Measurements from ENCODE around the gene RECK. TPM values are rescaled to one million over a fixed set of nuclear protein-coding genes. Genes with fewer than 3 reads are reported as not detected.
"Not testable (repeated sequence)": the region's sequence is repeated elsewhere in the genome, so short reads cannot be mapped to it uniquely, and the experiment has no call there.

The RECK gene
- 5.7 TPM for total RNA-seq

GRCh38 chr9:36036780-36037548, at the start of gene RECK:
TSS of gene RECK (plus strand) at chr9:36036913. CDS start at chr9:36036999, 86 bp downstream.
- H3K27me3 ChIP-seq, result no peaks in the 10 kb centered on the region
- intact Hi-C loops (cut with DNase I), result loop anchor here (5.0 to 10.0 kb wide), 3 partner anchors 220 to 922 kb away; partner anchors contain the start of genes ATOSB, GNE, HINT2 and SPAG8
- H3K36me3 ChIP-seq, result no peaks in the 10 kb centered on the region
- peak within 1 kb of the TSS; percentile 86 to 95 for H3K4me3 ChIP-seq
- no peak for TF ChIP-seq CTCF (IDR thresholded peaks at IDR 0.05)
- H3K9me3 ChIP-seq, result no peaks in the 10 kb centered on the region
- H3K27ac ChIP-seq, result peak within 1 kb of the TSS; percentile 86 to 88
- H3K4me1 ChIP-seq, result peaks cover 0 to 9% of the 10 kb centered on the region in 2 donors
- peak; percentile 77 to 97 for DNase-seq (ENCODE audit: low spot score in 2 of 2)

GRCh38 chr9:35990155-35990554, 46.6 kb upstream of the RECK start:
- H3K36me3 ChIP-seq, result no peaks in the 10 kb centered on the region
- H3K4me3 ChIP-seq, result no peak overlapping the region
- intact Hi-C loops (cut with DNase I), result no loop called here
- no peak for TF ChIP-seq CTCF (IDR thresholded peaks at IDR 0.05)
- H3K27me3 ChIP-seq, result no peaks in the 10 kb centered on the region
- DNase-seq (ENCODE audit: low spot score in 2 of 2), result no peak
- H3K9me3 ChIP-seq, result no peaks in the 10 kb centered on the region
- H3K27ac ChIP-seq, result no peak overlapping the region
- no peaks in the 10 kb centered on the region for H3K4me1 ChIP-seq

- DNase-seq (ENCODE audit: low spot score in 2 of 2); H3K9me3 ChIP-seq; H3K27ac ChIP-seq; intact Hi-C loops (cut with DNase I); H3K27me3 ChIP-seq; H3K4me1 ChIP-seq; H3K36me3 ChIP-seq; H3K4me3 ChIP-seq: not testable (repeated sequence)
Observed at GRCh38 chr9:35993136-35993535, 43.6 kb upstream of the RECK start.

- intact Hi-C loops (cut with DNase I), result no loop called here
- Histone ChIP-seq H3K4me1 (no peaks in the 10 kb centered on the region), H3K36me3 (no peaks in the 10 kb centered on the region), H3K9me3 (peaks cover 0 to 6% of the 10 kb centered on the region in 2 donors), H3K4me3 (no peak overlapping the region), H3K27ac (no peak overlapping the region), H3K27me3 (no peaks in the 10 kb centered on the region)
- TF ChIP-seq CTCF (IDR thresholded peaks at IDR 0.05), result no peak
- no peak for DNase-seq (ENCODE audit: low spot score in 2 of 2)
Observed at GRCh38 chr9:35993976-35994720, 42.6 kb upstream of the RECK start.

GRCh38 chr9:35994959-35995358, 41.8 kb upstream of the RECK start:
- H3K9me3 ChIP-seq, result peaks cover 0 to 6% of the 10 kb centered on the region in 2 donors
- H3K27me3 ChIP-seq, result no peaks in the 10 kb centered on the region
- DNase-seq (ENCODE audit: low spot score in 2 of 2), result no peak
- H3K27ac ChIP-seq, result no peak overlapping the region
- H3K36me3 ChIP-seq, result no peaks in the 10 kb centered on the region
- intact Hi-C loops (cut with DNase I), result no loop called here
- no peaks in the 10 kb centered on the region for H3K4me1 ChIP-seq
- no peak overlapping the region for H3K4me3 ChIP-seq
- TF ChIP-seq CTCF (IDR thresholded peaks at IDR 0.05), result no peak

GRCh38 chr9:35996358-35996970, 40.2 kb upstream of the RECK start:
- H3K36me3 ChIP-seq, result no peaks in the 10 kb centered on the region
- no peak for TF ChIP-seq CTCF (IDR thresholded peaks at IDR 0.05)
- DNase-seq (ENCODE audit: low spot score in 2 of 2), result no peak
- intact Hi-C loops (cut with DNase I), result no loop called here
- no peak overlapping the region for H3K27ac ChIP-seq
- no peak overlapping the region for H3K4me3 ChIP-seq
- H3K9me3 ChIP-seq, result peaks cover 0 to 6% of the 10 kb centered on the region in 2 donors
- no peaks in the 10 kb centered on the region for H3K27me3 ChIP-seq
- no peaks in the 10 kb centered on the region for H3K4me1 ChIP-seq

GRCh38 chr9:35997016-35997415, 39.7 kb upstream of the RECK start:
- H3K27me3 ChIP-seq; H3K36me3 ChIP-seq; H3K4me1 ChIP-seq; H3K9me3 ChIP-seq; intact Hi-C loops (cut with DNase I); H3K4me3 ChIP-seq; H3K27ac ChIP-seq; DNase-seq (ENCODE audit: low spot score in 2 of 2): not testable (repeated sequence)

Data from ascending aorta (tissue), 2 donors.